ENCODE measurements around the gene EFNA5. TPM values are rescaled to one million over a fixed set of nuclear protein-coding genes. Genes with fewer than 3 reads are reported as not detected.

EFNA5 gene
- total and polyA plus RNA-seq, 10 of the 15 experiments (the other 5 are each of a cell fraction or from before 2014, with no cell fraction given), result 0.19 to 12.6 (median 3.9) TPM

DNA sequence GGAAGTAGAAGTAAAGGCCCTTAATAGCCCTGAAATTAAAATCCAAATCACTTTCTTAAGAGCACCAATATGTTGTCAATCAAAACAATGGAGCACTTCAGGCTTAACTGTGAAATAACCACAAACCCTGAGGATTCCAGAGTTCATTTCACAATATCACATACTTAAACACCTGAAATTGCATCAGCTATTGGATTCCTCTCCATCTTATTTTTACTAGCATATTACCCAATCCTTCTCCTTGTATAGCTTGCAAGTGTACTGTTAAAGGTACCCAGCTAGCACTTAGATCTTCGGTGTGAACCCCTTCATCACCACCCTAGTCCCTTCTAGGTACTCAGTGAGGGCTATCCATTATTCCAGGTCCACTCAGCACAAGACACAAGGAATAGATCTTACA, 287.3 kb downstream of the EFNA5 start (continued):
- no peak for TF ChIP-seq STAT3 (IDR thresholded peaks at IDR 0.05; ENCODE audit: low read depth, low read length)

- ChIA-PET CTCF (interaction anchor here (1.8 kb wide), 1 partner anchor 191 kb away, joined by 4 read pairs; no protein-coding TSS in a partner anchor), RAD21 (ENCODE audit: unreplicated experiment) (no interaction called here), SMC1A (ENCODE audit: uncharacterized antibody, unreplicated experiment) (interaction anchor here (1.0 to 1.1 kb wide), 2 partner anchors 9 to 15 kb away, joined by 4 read pairs; no protein-coding TSS in a partner anchor), POLR2A (interaction anchor here (0.6 kb wide), 1 partner anchor 18 kb away, joined by 3 read pairs; no protein-coding TSS in a partner anchor)
- H3K4me3 ChIP-seq, result no peak overlapping the region
- H3K27ac ChIP-seq (ENCODE audit: control insufficient read depth, insufficient read depth), result no peak overlapping the region
- ATAC-seq (no peak), FAIRE-seq (no peak), DNase-seq (ENCODE audit: low read depth, low spot score) (no peak)
- H3K4me1 ChIP-seq (ENCODE audit: control insufficient read depth, insufficient read depth, low read length), result no peaks in the 10 kb centered on the region
- no TSS peak for BruUV-seq (replicated peaks)
- no peaks in the 10 kb centered on the region for H3K36me3 ChIP-seq (ENCODE audit: control insufficient read depth in 2 of 2, insufficient read depth in 2 of 2, low read length in 1 of 2)
- no peak overlapping the region for H3K9ac ChIP-seq (ENCODE audit: control insufficient read depth, insufficient read depth, low read length)
- no peak overlapping the region for H3K4me2 ChIP-seq (ENCODE audit: control insufficient read depth, insufficient read depth)
- in situ Hi-C loops (cut with MboI) (no loop called here), intact Hi-C loops (cut with micrococcal nuclease; ENCODE audit: unreplicated experiment) (loop anchor here (10.0 kb wide), 1 partner anchor 433 kb away; no protein-coding TSS in a partner anchor)
- H4K20me1 ChIP-seq (ENCODE audit: control insufficient read depth, insufficient read depth), result no peaks in the 10 kb centered on the region
- no peaks in the 10 kb centered on the region; the same call in 2 of the 3 replicates for H3K9me3 ChIP-seq (replicated peaks; ENCODE audit: control insufficient read depth, insufficient read depth, low read length)
- 73% methylated on average over 13 of the region's 13 CpGs for WGBS (ENCODE audit: insufficient coverage, insufficient replicate concordance, low lambda C conversion rate, missing lambda C conversion rate)
- no peaks in the 10 kb centered on the region for H3K79me2 ChIP-seq (ENCODE audit: control insufficient read depth, insufficient read depth, low read length)
- no peaks in the 10 kb centered on the region for H3K27me3 ChIP-seq (replicated peaks in 1 of 2; ENCODE audit: control insufficient read depth in 2 of 2, insufficient read depth in 2 of 2, low read length in 1 of 2)
- no peak overlapping the region for H2AFZ ChIP-seq (ENCODE audit: control insufficient read depth, low read depth, low read length)
- TF ChIP-seq CHD4 (IDR thresholded peaks at IDR 0.05), result no peak
- TF ChIP-seq MTA2 (IDR thresholded peaks at IDR 0.05; ENCODE audit: low read depth), result no peak
- no peak for TF ChIP-seq BCL11A (IDR thresholded peaks at IDR 0.05; ENCODE audit: low read depth, low read length)
- TF ChIP-seq SP1 (IDR thresholded peaks at IDR 0.05; ENCODE audit: low read depth, low read length), result no peak
- no peak for TF ChIP-seq CBFB (IDR thresholded peaks at IDR 0.05; ENCODE audit: low read depth)
- no peak for TF ChIP-seq GATAD2B (conservative IDR thresholded peaks at IDR 0.05; ENCODE audit: low read depth)
- TF ChIP-seq ZNF207 (IDR thresholded peaks at IDR 0.05; ENCODE audit: borderline replicate concordance), result no peak
- TF ChIP-seq CBX3 (IDR thresholded peaks at IDR 0.05; ENCODE audit: borderline replicate concordance, low read depth), result no peak
- TF ChIP-seq ZBED1 (IDR thresholded peaks at IDR 0.05; ENCODE audit: borderline replicate concordance), result no peak
- TF ChIP-seq RFX5 (IDR thresholded peaks at IDR 0.05; ENCODE audit: low read depth, low read length), result no peak
- no peak for TF ChIP-seq BRCA1 (IDR thresholded peaks at IDR 0.05; ENCODE audit: low read depth, low read length)
- no peak for TF ChIP-seq ESRRA (IDR thresholded peaks at IDR 0.05; ENCODE audit: low read length)
- TF ChIP-seq, protein P1, sequence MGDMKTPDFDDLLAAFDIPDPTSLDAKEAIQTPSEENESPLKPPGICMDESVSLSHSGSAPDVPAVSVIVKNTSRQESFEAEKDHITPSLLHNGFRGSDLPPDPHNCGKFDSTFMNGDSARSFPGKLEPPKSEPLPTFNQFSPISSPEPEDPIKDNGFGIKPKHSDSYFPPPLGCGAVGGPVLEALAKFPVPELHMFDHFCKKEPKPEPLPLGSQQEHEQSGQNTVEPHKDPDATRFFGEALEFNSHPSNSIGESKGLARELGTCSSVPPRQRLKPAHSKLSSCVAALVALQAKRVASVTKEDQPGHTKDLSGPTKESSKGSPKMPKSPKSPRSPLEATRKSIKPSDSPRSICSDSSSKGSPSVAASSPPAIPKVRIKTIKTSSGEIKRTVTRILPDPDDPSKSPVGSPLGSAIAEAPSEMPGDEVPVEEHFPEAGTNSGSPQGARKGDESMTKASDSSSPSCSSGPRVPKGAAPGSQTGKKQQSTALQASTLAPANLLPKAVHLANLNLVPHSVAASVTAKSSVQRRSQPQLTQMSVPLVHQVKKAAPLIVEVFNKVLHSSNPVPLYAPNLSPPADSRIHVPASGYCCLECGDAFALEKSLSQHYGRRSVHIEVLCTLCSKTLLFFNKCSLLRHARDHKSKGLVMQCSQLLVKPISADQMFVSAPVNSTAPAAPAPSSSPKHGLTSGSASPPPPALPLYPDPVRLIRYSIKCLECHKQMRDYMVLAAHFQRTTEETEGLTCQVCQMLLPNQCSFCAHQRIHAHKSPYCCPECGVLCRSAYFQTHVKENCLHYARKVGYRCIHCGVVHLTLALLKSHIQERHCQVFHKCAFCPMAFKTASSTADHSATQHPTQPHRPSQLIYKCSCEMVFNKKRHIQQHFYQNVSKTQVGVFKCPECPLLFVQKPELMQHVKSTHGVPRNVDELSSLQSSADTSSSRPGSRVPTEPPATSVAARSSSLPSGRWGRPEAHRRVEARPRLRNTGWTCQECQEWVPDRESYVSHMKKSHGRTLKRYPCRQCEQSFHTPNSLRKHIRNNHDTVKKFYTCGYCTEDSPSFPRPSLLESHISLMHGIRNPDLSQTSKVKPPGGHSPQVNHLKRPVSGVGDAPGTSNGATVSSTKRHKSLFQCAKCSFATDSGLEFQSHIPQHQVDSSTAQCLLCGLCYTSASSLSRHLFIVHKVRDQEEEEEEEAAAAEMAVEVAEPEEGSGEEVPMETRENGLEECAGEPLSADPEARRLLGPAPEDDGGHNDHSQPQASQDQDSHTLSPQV (IDR thresholded peaks at IDR 0.05), result no peak
- TF ChIP-seq NR2C2 (IDR thresholded peaks at IDR 0.05; ENCODE audit: borderline replicate concordance, control insufficient read depth, insufficient read length, low read depth), result no peak
- TF ChIP-seq, protein P2, sequence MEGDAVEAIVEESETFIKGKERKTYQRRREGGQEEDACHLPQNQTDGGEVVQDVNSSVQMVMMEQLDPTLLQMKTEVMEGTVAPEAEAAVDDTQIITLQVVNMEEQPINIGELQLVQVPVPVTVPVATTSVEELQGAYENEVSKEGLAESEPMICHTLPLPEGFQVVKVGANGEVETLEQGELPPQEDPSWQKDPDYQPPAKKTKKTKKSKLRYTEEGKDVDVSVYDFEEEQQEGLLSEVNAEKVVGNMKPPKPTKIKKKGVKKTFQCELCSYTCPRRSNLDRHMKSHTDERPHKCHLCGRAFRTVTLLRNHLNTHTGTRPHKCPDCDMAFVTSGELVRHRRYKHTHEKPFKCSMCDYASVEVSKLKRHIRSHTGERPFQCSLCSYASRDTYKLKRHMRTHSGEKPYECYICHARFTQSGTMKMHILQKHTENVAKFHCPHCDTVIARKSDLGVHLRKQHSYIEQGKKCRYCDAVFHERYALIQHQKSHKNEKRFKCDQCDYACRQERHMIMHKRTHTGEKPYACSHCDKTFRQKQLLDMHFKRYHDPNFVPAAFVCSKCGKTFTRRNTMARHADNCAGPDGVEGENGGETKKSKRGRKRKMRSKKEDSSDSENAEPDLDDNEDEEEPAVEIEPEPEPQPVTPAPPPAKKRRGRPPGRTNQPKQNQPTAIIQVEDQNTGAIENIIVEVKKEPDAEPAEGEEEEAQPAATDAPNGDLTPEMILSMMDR (IDR thresholded peaks at IDR 0.05 in 2 of 3, conservative IDR thresholded peaks at IDR 0.05 in 1 of 3; ENCODE audit: control insufficient read depth in 2 of 3, extremely low read depth in 1 of 3, insufficient read depth in 1 of 3, low read depth in 3 of 3, low read length in 3 of 3), result no peak
- no peak for TF ChIP-seq USF2 (IDR thresholded peaks at IDR 0.05; ENCODE audit: borderline replicate concordance, low read depth, low read length)
These were observed 289.4 kb downstream of the EFNA5 start for GRCh38 chr5:107381189-107381856.
